ENCODE measurements around the gene CLDN5.
"Not testable (repeated sequence)": the region's sequence is repeated elsewhere in the genome, so short reads cannot be mapped to it uniquely, and the experiment has no call there.

The CLDN5 gene

DNA sequence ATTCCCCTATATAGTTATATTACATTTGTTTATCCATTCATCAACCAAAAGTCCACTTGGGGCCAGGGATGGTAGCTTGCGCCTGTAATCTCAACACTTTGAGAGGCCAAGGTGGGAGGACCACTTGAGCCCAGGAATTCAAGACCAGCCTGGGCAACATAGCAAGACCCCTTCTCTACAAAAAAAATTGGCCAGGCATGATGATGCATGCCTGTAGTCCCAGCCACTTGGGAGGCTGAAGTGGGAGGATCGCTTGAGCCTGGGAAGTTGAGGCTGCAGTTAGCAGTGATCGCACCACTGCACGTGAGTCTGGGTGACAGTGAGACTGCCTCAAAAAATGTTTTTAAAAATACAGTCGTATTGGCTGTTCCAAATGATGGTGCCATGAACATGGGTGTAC is 24.2 kb upstream of the CLDN5 start:
- not testable (repeated sequence) for DNase-seq

DNA sequence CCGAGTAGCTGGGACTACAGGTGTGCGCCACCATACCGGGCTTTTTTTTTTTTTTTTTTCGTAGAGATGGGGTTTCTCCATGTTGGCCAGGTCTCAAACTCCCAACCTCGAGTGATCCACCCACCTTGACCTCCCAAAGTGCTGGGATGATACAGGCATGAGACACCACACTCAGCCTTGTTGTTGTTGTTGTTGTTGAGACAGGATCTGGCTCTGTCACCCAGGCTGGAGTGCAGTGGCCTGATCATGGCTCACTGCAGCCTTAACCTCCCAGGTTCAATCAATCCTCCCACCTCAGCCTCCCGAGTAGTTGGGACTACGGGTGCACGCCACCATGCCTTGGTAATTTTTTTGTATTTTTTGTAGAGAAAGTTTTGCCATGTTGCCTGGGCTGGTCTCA is 23.4 kb upstream of the CLDN5 start:
- no peak for DNase-seq

DNA sequence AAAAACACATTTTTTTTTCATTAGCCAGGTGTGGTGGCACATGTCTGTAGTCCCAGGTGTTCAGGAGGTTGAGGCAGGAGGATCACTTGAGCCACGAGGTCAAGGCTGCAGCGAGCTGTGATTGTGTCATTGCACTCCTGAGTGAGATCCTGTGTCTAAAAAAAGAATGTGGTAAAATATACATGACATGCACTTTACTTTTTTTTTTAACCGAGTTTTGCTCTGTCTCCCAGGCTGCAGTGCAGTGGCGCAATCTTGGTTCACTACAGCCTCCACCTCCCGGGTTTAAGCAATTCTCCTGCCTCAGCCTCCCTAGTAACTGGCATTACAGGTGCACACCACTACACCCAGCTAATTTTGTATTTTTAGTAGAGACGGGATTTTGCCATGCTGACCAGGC is 22.5 kb upstream of the CLDN5 start:
- DNase-seq, result no peak

DNA sequence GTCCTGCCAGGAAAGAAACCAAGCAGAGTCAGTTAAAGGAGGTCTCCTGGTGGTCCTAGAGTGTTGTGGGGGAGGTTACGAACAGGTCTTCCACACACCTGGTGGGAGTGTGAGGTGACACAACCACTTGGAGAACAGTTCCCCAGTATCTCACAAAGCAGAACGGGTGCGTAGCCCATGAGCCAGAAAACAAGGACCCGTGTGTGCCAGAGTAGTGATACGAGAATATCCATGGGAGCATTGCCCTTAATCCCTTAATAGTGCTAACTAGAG is 21.7 kb upstream of the CLDN5 start:
- DNase-seq, result no peak

DNA sequence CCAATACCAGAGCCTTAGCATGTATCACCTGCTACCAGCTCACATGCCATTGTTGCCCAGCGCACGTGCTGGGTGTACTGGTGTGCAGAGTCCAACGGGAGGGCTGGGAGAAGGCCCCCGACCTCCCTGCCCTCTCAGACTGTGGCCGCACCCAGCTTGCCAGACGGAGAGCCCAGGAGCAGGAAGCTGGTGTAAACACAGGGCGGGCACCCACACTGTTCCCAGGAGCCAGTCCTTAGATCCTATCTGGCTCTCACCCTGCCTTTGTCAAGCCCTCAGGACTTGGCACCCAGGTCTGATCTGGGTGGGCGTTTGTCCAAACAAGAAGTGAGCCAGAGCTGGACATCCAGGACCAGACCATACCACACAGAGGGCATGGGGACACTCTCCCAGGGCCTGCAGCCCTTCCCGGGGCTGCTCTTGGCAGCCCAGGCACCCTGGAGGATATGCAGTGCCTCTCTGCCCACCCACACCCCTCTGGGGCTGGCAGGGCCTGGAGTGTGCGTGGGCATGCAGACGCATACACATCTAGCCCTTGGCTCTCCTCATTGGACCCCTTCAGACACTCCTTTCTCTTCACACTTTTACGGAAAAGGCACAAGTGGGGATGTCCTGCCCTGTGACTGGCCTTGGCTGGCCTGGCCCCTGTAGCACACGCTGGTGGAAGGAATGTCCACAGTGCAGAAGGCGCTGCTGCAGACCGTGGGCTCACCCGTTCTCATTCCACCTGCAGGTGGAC is 19.9 kb upstream of the CLDN5 start:
- DNase-seq, result no peak

DNA sequence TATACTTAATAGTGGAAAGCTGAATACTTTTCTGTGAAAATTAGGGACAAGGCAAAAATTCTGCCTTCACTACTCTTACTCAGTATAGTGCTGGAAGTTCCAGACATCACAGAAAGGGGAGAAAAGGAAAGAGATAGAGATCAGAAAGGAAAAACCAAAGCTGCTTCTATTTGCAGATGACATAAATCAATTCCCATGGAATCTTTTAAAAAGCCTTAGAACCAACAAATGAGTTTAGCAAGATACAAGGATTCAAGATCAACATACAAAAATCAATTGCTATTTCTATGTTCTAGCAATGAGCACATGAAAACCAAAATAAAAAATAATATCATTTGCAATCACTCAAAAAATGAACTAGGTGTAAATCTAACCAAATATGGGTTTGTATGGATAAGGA is 16.2 kb upstream of the CLDN5 start:
- no peak for DNase-seq

DNA sequence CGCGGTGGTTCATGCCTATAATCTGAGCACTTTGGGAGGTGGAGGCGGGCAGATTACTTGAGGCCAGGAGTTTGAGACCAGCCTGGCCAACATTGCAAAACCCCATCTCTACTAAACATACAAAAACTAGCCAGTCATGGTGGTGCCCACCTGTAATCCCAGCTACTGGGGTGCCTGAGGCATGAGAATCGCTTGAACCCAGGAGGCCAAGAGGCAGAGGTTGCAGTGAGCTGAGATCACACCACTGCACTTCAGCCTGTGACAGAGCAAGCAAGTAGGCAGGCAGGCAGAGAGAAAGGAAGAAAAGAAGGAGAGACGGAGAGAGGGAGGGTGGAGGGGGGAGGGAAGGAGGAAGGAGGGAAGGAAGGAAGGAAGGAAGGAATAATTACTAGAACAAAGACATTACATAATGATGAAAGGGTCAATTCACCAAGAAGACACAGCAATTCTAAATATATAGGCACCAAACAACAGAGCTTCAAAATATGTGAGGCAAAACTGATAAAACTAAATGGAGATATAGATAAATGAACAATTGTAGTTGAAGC is 13.8 kb upstream of the CLDN5 start:
- DNase-seq, result no peak

DNA sequence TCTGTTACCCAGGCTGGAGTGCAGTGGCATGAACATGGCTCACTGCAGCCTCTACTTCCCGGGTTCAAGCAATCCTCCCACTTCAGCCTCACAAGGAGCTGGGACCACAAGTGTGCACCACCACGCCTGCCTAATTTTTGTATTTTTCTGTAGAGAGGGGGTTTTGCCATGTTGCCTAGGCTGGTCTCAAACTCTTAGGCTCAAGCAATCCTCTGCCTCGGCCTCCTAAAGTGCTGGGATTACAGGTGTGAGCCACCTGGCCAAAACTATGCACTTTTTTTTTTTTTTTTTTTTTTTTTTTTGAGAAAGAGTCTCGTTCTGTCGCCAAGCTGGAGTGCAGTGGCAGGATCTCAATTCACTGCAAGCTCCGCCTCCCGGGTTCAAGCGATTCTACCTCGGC is 12.4 kb upstream of the CLDN5 start:
- no peak for DNase-seq

DNA sequence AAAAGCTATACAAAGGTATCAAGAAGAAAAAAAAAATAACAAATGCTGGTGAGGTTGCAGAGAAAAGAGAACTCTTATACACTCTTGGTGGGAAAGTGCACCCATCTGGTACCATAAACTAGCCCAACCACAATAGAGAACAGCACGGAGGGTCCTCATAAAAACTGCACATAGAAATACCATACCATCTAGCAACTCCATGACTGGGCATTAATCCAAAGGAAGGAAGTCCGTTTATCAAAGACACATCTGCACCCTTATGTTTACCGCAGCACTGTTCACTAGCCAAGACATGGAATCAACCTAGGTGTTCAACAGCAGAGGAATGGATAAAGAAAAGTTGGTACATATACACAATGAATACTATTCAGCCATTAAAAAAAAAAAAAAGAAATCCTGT is 10.8 kb upstream of the CLDN5 start:
- DNase-seq, result no peak

DNA sequence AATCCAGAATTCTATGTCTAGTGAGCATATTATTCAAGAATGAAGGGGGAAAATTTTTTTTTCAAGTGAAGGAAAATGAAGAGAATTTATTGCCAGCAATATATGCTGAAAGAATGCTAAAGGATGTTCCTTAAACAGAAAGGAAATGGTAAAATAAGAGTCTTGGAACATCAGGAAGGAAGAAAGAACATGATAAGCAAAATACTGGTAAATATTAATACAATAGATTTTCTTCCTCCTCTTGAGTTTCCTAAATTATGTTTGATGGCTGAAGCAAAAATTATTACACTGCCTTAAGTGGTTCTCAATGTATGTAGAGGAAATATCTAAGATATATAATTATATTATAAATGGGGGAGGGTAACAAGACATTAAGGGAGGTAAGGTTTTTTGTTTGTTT is 9.6 kb upstream of the CLDN5 start:
- no peak for DNase-seq

DNA sequence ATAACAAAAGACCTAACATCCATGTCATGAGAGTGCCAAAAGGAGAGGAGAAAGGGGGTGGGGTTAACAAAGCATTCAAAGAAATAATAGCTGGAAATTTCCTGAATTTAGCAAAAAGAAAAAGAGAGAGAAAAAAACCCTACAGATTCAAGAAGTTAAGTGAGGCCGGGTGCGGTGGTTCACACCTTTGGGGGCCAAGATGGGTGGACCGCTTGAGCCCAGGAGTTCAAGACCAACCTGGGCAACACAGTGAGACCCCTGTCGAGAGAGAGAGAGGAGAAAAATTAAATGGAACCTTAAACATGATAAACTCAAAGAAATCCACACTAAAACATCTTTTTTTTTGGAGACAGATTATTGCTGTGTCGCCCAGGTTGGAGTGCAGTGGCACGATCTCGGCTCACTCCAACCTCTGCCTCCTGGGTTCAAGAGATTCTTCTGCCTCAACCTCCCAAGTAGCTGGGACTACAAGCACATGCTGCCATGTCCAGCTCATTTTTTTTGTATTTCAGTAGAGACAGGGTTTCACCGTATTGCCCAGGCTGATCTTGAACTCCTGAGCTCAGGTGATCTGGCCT is 8.9 kb upstream of the CLDN5 start:
- DNase-seq, result no peak

DNA sequence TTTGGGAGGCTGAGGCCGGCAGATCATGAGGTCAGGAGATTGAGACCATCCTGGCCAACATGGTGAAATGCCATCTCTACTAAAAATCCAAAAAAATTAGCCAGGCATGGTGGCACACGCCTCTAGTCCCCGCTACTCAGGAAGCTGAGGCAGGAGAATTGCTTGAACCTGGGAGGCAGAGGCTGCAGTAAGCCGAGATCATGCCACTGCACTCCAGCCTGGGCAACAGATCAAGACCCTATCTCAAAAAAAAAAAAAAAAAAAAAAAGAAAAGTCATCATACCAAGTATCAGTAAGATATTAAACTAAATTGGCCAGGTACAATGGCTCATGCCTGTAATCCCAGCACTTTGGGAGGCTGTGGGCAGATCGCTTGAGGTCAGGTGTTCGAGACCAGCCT is 7.1 kb upstream of the CLDN5 start:
- not testable (repeated sequence) for DNase-seq

DNA sequence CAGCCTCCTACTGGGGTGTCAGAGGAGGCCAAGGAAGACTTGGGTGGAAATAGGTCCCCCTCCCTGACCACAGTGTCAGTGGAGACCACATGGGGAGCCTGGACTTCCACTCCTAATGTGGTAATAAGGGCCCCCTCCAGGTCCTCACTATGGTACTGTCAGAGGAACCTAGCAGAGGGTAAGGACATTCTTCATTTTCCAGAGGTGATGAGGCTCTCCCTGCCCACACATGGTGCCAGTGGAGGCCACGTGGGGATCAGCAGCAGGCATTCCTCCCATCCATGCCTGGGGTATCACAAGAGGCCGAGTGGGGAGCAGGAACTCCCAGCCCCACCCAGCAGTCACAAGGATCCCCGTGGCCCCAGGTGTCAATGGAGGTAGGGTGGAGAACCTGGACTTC is 6.5 kb upstream of the CLDN5 start:
- DNase-seq, result no peak

DNA sequence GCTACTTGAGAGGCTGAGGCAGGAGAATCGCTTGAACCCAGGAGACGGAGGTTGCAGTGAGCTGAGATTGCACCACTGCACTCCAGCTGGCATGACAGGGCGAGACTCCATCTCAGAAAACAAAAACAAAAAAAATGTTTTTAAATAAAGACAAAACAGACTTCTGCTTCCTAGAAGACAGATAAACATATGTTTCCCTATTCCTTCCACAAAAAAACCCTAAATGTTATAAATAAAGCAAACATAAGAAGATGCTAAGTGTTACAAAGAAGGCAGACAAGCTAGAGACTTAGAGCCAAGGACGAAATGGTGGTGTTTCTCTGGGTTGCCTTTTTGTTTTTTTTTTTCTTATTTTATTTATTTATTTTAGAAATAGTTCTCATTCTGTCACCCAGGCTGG is 5.6 kb upstream of the CLDN5 start:
- DNase-seq, result no peak

DNA sequence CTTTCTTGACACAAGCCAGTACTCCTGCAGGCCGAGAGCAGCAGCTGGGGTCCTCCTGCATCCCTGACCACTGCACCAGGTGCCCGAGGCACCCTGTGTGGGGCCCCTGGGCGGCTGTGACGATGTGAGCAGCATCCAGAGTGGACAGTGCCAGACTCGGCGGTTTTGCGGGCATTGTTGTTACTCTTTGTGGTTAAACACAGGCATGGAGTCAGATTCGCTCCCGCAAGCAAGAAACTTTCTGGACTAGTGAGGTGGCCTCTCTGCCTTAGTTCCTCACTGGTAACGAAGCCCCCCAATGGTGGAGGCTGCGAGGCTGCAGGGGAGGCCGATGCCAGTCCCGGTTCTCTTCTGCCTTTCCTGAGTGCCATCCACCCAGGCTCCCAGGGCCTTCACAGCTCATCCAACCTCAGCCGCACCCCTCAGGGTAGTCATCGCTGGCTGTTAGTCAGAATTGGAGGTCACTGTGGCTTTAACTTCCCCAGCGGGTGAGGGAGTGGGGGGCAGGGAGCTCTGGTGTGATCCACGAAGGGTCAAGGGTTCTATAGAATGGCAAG is 3.7 kb upstream of the CLDN5 start:
- no peak for DNase-seq

DNA sequence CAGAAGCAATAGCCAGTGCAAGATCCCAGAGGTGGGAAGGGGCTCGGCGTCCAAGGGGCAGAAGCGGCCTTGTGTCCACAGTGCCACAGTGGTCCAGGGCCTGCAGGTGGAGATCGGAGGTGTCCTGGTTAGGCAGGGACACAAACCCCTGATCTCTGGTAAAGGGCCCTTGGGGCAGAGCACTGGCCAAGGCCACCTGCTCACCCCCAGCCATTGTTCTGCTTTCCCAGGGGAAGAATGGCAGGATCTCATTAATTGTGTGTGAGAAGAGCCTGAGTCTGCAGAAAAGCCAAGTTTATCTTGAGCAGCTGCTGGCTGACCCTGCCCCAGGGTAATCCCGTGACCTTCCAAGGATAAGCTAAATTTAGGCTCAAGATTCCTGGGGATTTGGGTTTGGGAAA is 3.1 kb upstream of the CLDN5 start:
- no peak for DNase-seq

DNA sequence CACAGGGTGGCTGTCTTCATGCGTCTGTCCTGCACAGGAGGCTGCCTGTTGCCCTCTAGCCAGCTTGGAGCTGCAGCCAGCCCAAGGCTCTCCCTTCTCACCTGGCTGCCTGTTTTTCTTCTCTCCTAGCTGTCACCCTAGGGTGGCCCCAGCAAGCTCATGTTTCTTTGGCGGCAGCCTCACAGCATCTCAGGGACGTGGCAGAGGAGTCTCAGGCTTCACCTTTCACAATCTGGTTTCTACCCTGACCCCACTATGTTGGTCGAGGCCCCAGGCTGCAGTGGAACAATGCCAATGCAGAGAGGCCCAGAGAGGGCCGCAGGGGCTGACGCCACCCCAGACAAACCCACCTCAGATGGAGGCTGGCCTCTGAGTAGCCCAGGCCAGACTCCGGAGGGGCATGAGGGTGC is 2.5 kb upstream of the CLDN5 start:
- DNase-seq, result no peak

DNA sequence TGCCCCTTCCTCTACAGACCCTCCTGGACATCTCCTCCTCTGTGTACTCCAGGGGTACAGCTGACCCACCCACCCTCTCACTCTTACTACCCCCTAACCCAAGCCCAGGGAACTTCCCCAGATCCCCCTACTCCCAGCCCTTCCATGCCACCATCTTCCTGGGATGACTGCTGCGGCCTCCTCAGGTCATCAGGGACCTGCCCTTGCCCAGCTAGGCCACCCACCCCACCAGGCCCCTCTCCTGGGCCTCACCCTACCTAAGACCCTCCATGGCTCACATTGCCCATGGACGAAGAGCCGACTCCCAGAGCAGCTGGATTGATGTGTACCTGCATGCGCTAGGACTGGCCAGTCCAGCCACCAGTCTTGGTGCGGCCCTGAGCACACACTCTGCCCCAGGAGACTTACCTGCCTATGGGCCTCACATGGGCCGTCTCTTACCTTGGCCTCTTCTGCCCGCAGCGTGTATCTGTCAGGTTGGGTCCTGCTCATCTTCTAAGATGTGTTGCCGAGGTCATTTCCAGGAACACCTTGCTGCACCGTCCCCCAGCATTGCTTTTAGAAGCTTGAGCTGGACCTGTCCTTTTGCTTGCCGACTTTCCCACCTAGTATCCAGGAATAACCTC is 2.0 kb upstream of the CLDN5 start:
- no peak for DNase-seq

DNA sequence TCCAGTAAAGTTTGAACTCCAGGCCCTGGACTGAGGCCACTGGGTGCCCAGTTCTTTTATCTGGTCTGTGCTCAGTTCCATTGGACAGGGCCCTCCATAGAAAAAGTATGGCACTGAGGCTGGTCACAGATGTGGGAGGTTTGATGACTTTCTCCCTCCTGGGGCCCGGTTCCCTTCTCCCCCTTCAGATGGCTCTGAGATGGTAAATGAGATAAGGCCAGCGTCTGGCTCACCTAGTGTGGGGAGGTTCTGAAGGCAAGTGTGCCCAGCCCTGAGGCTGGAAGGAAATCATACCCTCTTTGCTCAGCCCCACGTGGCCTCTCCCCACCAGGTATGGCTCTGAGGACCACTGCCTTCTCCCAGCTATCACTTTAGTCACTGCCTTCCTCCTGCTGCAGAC is 1.5 kb upstream of the CLDN5 start:
- DNase-seq, result no peak

DNA sequence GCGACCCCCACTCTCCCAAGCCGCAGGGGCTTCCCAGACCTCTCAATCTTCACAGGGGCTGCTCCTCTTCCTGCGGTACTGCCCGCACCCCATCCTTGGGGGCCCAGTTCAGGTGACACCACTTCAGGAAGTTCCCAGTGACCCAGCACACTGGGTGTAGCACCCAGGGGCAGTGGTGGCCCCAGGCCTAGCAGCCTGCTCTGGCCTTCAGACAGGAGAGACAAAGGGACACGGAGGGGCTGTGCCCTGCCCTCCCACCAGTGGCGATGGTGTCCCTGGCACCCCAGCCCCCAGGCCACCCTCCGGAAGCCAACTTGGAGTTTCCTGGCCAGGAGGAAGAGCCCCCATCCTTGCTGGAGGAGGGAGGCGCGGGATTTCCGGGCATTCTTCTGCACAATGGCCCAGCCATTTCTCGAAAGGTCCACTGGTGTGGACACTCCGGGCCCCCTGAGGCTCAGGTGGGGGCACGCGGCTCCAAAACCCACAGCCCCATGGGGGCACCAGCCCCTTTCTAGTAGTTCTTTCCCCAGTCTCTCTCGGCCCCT is 978 bp upstream of the CLDN5 start:
- DNase-seq, result no peak

DNA sequence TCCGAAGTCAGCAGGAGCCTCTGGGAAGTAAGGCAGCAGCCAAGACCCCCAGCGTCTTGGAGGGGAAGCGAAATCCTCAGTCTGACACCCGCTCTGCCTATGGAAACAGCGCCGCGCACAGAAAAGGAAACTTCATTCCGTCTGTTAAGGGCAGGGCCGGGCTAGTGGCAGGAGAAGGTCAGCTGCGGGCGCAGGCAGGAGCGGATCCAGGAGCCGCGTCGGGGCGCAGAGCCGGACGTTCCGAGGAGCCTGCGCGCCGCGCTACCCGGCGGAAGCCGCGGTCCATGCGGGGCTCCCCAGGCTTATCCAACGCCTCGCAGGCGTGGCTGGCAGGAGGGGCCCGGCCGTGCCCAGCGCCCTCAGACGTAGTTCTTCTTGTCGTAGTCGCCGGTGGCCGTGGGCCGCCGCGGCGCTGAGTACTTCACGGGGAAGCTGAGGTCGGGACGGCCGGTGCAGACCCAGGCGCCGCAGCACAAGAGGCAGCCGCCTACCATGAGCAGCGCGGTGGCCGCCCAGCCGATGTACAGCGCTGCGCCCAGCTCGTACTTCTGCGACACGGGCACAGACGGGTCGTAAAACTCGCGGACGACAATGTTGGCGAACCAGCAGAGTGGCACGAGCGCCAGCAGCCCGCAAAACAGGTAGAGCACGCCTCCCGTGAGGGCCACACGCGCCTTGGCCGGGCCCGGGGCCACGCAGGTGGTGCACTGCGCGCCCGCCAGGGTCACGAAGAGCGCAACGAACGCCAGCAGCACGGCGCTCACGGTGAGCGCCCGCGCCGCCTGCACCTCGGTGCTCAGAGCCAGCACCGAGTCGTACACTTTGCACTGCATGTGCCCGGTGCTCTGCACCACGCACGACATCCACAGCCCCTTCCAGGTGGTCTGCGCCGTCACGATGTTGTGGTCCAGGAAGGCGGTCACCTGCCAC is 705 bp downstream of the CLDN5 start:
- DNase-seq, result peak; percentile 12

DNA sequence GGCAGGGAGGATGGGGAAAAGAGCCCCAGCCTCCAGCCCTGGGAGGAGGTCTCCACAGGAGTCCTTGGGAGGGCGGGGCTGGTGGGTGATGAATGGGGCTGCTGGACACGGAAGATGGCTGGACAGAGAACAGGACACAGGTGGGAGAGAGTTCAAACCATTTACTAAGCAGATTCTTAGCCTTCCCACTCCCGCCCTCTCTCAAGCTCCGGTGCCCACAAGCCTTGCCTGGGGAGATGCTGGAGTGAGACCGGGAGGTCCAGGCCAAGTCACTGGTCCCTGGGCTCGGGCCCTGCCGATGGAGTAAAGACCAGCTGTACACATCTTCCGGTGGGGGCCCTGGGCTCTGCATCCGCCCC is 1.4 kb downstream of the CLDN5 start:
- DNase-seq, result no peak

Measured in fibroblast of skin of back (primary cell).